ENCODE measurements around the gene PDHB. TPM values are rescaled to one million over a fixed set of nuclear protein-coding genes. Genes with fewer than 3 reads are reported as not detected.
A peak's percentile ranks its signal among the peaks of the same experiment; 100 is the strongest.

PDHB gene
- total and polyA plus RNA-seq, 2 donors (not counting 1 experiment from before 2014, with no cell fraction given) = 69.9 to 201 TPM

GRCh38 chr3:58473275-58473674 lies 39.6 kb upstream of the PDHB start:
- Histone ChIP-seq H3K4me2 (ENCODE audit: extremely low read depth, insufficient read depth, low read length) (no peak overlapping the region), H3K27me3 (ENCODE audit: control insufficient read depth, insufficient read depth, low read length) (no peaks in the 10 kb centered on the region), H3K27ac (ENCODE audit: insufficient read depth, low read length) (no peak overlapping the region), H3K36me3 (ENCODE audit: control insufficient read depth, insufficient read depth, low read length) (no peaks in the 10 kb centered on the region), H3K4me1 (ENCODE audit: control insufficient read depth, extremely low read depth, insufficient read depth, low read length) (peaks cover 4% of the 10 kb centered on the region), H3K9me3 (ENCODE audit: control insufficient read depth, insufficient read depth, low read depth, low read length) (no peaks in the 10 kb centered on the region), H3K9ac (ENCODE audit: insufficient read depth, low read length) (no peak overlapping the region), H3K4me3 (replicated peaks in 1 of 4; ENCODE audit: control extremely low read depth in 1 of 4, insufficient read depth in 1 of 4, low read depth in 3 of 4, low read length in 4 of 4) (no peak overlapping the region), H2AFZ (ENCODE audit: low read length) (no peak overlapping the region), H3K79me2 (ENCODE audit: control insufficient read depth, insufficient read depth, low read length) (no peaks in the 10 kb centered on the region), H4K20me1 (ENCODE audit: control insufficient read depth, extremely low read depth, insufficient read depth, low read length) (no peaks in the 10 kb centered on the region)
- no peak for DNase-seq (ENCODE audit: low read depth in 2 of 2)
- TF ChIP-seq CTCF (conservative IDR thresholded peaks at IDR 0.05 in 1 of 2, IDR thresholded peaks at IDR 0.05 in 1 of 2; ENCODE audit: low read depth in 1 of 2, low read length in 2 of 2) = no peak
- TF ChIP-seq EZH2 (IDR thresholded peaks at IDR 0.05; ENCODE audit: low read length, missing control alignments) = no peak

DNA sequence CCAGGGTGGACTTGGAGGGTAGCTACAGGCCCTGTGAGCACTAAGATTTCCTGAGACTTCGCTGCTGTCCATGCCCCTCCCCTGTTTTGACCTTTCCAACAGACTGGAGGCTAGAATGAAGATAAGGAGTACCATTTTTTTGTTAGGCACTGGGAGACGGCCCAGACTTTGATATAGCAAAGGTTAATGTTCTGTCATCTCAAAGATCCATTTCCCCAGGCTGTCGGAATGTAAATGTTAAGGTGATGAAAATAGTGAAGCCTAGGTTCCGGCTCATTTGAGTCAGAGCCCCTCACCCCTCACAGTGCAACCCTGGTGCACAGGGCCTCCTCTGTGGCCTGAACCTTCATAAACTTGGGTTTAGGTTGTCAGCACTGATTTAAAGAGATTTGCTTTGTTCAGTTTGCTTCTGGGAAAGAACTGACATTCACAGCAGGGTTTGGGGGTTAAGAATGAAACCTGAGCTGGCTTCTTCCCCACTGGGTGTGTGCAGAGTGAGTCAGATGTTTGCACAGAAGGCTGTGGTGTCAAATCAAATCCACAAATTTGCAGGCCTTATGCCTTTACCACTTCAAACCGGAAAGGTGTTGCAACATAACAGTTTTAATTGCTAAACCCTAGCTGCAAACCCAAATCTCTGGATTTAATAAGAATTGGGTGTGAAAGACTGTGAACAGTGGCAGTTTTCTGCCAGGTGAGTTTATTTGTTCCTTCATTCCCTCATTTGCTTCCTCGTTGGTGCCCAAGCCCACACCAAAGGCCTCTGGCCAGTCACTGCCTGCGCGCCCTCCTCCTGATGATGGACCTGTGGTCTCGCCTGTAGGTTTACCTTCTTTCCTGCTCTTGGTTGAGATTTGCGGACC lies 37.6 kb upstream of the PDHB start:
- H3K4me2 ChIP-seq (ENCODE audit: extremely low read depth, insufficient read depth, low read length) = no peak overlapping the region

More for the DNA sequence above, 37.6 kb upstream of the PDHB start:
- Histone ChIP-seq H3K79me2 (ENCODE audit: control insufficient read depth, insufficient read depth, low read length) (no peaks in the 10 kb centered on the region), H3K9ac (ENCODE audit: insufficient read depth, low read length) (no peak overlapping the region), H3K4me1 (ENCODE audit: control insufficient read depth, extremely low read depth, insufficient read depth, low read length) (peaks cover 4% of the 10 kb centered on the region), H2AFZ (ENCODE audit: low read length) (peak overlapping the region; percentile 17), H4K20me1 (ENCODE audit: control insufficient read depth, extremely low read depth, insufficient read depth, low read length) (no peaks in the 10 kb centered on the region), H3K9me3 (ENCODE audit: control insufficient read depth, insufficient read depth, low read depth, low read length) (no peaks in the 10 kb centered on the region), H3K4me3 (replicated peaks in 1 of 4; ENCODE audit: control extremely low read depth in 1 of 4, insufficient read depth in 1 of 4, low read depth in 3 of 4, low read length in 4 of 4) (no peak overlapping the region), H3K27ac (ENCODE audit: insufficient read depth, low read length) (no peak overlapping the region), H3K27me3 (ENCODE audit: control insufficient read depth, insufficient read depth, low read length) (no peaks in the 10 kb centered on the region), H3K36me3 (ENCODE audit: control insufficient read depth, insufficient read depth, low read length) (no peaks in the 10 kb centered on the region)
- TF ChIP-seq CTCF (conservative IDR thresholded peaks at IDR 0.05 in 1 of 2, IDR thresholded peaks at IDR 0.05 in 1 of 2; ENCODE audit: low read depth in 1 of 2, low read length in 2 of 2) (no peak), EZH2 (IDR thresholded peaks at IDR 0.05; ENCODE audit: low read length, missing control alignments) (no peak)
- peak; percentile 85 to 94 for DNase-seq (ENCODE audit: low read depth in 2 of 2)
